ENCODE measurements around the gene ITGB4.

The ITGB4 gene

DNA sequence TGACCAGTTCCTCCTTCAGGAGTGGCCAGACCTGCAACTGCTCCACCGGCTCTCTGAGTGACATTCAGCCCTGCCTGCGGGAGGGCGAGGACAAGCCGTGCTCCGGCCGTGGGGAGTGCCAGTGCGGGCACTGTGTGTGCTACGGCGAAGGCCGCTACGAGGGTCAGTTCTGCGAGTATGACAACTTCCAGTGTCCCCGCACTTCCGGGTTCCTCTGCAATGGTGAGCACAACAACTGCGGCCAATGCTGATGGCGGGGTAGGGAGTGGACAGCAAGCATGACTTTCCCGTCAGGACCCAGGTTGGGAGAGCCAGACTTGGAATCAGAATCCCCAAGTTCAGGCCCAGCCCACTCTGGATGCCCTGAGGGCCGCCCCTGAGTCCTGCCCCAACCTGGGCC, 12.2 kb downstream of the ITGB4 start:
- DNase-seq: no peak

- no peak for DNase-seq
These were observed 13.5 kb downstream of the ITGB4 start for GRCh38 chr17:75734674-75735294.

DNA sequence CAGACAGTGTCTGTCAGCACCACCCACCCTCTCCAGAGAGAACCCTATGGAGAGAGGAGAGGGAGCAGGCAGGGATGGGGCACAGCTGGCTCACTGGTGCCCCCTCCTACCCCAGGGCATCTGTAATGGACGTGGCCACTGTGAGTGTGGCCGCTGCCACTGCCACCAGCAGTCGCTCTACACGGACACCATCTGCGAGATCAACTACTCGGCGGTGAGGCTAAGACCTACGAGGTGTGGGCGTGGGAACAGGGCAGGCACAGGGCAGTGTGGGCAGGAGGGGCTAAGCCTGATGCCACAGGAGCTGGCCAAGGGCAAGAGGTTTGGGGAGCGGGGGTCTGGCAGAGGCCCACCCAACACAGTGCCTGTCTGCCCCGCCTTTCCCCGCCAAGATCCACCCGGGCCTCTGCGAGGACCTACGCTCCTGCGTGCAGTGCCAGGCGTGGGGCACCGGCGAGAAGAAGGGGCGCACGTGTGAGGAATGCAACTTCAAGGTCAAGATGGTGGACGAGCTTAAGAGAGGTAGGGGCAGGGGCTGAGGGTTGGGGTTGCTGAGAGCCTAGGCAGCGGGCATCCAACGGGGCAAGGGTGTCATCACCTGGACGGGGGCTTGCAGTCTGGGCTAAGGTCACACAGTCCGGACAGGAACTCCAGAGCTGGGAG, 15.0 kb downstream of the ITGB4 start:
- DNase-seq: no peak

DNA sequence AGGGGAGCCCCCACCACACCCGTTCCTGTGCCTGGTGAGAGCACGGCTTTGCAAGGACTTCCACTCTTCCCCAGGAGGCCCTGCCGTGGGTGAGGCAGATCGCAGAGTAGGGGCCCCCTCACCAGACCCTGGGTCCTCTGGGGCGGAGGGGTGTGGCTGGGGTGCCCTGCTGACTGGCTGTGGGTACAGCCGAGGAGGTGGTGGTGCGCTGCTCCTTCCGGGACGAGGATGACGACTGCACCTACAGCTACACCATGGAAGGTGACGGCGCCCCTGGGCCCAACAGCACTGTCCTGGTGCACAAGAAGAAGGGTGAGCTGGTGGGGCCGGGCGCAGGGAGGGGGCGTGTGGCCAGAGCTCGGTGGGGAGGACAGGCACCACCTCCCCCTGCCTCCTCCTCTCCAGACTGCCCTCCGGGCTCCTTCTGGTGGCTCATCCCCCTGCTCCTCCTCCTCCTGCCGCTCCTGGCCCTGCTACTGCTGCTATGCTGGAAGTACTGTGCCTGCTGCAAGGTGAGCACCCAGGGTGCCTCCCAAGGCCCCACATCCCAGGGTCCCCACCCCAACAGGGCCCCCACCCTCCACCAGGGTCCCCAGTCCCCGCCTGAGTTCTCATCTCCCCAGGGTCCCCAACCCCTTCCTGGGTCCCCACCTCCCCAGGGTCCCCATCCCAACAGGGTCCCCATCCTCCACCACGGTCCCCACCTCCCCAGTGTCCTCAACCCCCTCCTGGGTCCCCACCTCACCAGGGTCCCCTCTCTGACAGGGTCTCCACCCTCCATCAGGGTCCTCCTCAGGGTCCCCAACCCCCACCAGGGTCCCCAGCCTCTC, 16.1 kb downstream of the ITGB4 start:
- DNase-seq: no peak

DNA sequence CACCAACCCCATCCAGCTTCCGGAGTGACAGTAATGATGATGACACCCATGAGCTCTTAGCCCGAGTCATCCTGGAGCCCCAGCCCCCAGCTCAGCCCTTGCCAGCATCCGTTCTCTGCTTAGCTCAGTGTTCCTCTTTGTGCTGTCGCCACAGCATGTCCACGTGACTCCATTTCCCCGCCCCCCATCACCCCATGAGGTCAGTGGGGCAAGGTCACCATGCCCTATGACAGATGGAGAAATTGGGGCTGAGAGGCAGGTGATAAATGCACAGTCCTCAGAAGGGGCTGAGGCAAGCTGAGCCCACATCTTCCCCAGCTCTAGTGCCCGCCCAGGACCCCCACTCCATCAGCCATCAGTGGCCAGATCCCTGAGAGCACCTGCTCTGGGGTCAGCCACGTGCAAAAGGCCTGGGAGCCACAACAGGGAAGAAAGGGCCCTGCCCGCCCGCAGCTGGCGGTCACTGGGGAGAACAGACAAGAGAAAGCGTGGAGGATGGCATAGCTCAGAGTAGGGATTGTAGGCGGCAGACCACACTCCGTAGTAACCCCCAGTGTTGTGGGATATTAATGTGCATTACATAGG, 17.1 kb downstream of the ITGB4 start:
- DNase-seq: no peak

DNA sequence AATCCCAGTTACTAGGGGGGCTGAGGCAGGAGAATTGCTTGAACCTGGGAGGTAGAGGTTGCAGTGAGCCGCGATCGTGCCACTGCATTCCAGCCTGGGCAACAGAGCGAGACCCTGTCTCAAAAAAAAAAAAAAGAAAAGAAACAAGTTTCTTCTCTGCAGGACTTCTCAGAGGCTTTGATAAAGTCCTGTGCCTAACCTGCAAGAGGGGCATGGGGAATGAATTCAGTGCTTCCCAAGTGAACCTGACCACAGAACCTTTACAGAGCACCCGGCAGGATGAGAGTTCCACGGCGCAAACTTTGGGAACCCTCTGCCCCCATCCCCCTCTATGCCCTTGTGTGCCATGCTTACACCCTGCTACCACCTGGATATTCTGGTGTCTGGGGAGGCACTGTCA, 17.9 kb downstream of the ITGB4 start:
- no peak for DNase-seq

- DNase-seq: no peak
These were observed 18.5 kb downstream of the ITGB4 start for GRCh38 chr17:75739801-75740200.

DNA sequence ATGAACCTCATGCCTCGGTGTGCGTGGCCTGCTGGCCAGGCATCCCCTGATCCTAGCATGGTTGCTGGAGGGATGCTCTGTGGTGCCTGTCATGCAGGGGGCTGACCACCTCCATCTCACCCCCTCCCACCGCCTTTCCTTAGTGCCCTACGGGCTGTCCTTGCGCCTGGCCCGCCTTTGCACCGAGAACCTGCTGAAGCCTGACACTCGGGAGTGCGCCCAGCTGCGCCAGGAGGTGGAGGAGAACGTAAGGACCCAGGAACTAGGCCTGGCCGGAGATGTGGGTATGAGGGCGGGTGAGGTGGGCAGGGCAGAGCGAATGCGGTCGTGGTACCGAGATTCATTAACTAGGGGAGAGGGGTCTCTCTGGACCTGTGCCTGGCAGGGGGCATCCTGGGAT, 19.0 kb downstream of the ITGB4 start:
- no peak for DNase-seq

DNA sequence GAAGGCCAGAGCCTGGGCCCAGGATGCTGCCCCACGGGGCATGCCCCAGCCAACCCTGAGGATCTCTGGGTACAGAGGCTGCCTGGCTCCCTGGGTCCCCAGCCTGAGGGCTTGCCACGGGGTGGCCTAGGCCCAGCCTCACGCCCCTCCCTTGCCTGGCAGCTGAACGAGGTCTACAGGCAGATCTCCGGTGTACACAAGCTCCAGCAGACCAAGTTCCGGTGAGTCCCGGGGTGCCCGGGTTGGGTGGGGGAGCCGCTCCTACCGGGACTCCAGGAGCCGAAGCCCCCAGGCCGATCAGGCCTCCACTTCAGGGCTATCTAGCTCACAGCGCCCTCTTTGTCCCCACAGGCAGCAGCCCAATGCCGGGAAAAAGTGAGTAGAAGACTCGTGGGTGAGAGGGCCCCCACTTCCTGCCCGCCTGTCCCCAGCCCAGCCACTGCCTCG, 19.4 kb downstream of the ITGB4 start:
- no peak for DNase-seq

DNA sequence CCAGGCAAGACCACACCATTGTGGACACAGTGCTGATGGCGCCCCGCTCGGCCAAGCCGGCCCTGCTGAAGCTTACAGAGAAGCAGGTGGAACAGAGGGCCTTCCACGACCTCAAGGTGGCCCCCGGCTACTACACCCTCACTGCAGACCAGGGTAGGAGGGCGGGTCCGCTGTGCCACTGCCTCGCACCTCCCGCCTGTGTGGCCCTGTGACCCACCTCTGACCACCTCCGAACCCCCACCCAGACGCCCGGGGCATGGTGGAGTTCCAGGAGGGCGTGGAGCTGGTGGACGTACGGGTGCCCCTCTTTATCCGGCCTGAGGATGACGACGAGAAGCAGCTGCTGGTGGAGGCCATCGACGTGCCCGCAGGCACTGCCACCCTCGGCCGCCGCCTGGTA, 21.1 kb downstream of the ITGB4 start:
- no peak for DNase-seq

GRCh38 chr17:75743625-75744206, 22.5 kb downstream of the ITGB4 start:
- no peak for DNase-seq

- no peak for DNase-seq
These were observed 27.4 kb downstream of the ITGB4 start for GRCh38 chr17:75748706-75749105.

DNA sequence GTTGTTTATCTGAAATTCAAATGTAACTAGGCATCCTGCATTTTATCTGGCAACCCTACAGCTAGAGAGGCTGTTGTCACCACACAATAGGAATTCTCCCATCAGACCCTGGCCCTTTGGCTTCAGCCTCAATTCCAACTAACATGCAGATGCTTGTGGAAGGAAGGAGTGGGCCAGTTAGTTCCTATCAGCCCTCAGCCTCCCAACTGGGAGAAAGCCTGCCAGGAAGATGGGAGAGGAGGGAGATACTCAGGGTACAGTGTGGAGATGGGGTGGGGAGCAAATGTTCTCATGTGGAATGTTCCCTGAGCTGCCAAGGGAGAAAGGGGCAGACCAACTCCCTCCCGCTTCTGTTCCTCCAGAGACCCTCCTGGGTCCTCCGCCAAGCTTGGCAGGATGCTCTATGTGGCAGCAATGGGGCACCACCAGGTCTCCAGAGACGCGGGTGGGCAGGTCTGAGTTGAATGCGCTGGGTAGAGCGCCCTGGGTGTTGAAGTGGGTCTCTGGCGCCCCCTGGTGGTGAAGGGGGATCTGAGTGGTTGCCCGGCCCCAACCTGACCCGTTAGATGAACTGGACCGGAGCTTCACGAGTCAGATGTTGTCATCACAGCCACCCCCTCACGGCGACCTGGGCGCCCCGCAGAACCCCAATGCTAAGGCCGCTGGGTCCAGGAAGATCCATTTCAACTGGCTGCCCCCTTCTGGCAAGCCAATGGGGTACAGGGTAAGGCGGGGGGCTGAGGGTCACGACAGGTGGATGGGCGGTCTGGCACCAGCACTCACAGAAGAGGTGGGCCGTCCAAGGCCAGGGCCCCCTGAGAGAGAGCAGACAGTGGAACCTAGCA, 28.5 kb downstream of the ITGB4 start:
- DNase-seq: peak; percentile 88

- DNase-seq: no peak
These were observed 29.6 kb downstream of the ITGB4 start for GRCh38 chr17:75750661-75751423.

DNA sequence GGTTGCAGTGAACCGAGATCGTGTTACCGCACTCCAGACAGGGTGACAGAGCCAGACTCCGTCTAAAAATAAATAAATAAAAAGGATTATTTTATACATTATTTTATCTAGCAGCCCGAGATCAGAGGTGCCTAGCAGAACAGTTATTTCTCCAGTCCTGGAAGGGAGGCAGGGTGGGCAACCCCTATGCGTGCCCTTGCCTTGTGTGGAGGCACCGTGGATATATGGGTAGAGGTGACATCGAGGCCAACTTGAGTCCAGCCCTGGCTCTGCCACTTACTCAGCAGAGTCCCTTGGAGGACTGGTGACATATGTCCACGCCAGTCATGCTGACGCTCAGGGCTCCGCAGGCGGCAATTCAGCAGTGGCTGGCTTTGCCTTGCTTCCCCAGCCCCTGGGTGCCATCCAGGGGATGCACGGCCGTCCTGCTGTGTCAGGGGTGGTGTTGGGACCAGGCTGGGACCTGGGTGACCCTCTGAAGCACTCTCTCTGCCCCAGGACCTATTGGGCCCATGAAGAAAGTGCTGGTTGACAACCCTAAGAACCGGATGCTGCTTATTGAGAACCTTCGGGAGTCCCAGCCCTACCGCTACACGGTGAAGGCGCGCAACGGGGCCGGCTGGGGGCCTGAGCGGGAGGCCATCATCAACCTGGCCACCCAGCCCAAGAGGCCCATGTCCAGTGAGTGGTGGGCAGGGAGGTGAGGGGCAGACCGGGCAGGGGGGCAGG, 30.6 kb downstream of the ITGB4 start:
- no peak for DNase-seq

DNA sequence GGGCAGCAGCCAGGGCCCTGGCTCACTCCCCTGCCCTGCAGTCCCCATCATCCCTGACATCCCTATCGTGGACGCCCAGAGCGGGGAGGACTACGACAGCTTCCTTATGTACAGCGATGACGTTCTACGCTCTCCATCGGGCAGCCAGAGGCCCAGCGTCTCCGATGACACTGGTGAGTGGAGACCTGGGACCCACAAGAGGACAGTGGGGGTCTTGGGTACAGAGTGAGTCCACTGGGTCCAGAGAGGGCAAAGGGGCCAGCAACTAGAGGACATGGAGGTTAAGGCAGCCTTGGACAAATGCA, 31.1 kb downstream of the ITGB4 start:
- no peak for DNase-seq

- DNase-seq: no peak
These were observed 31.7 kb downstream of the ITGB4 start for GRCh38 chr17:75752802-75753513.

GRCh38 chr17:75753514-75754377, 32.5 kb downstream of the ITGB4 start:
- DNase-seq: peak; percentile 73
